Fibroblast of mammary gland (primary cell): ENCODE measurements around the gene NDUFC2.

ENCODE experiments used
- DNase-seq: peaks from one replicate; pipeline ENCODE4 v3.0.0-alpha.2; 2010; ENCODE audit warnings: low read depth
- H3K4me3 ChIP-seq: 2 replicates; pipeline ENCODE4 v1.5.1; 2011; ENCODE audit warnings: low read depth, mild to moderate bottlenecking, low read length, moderate library complexity; ENCODE audit not compliant: control insufficient read depth
- TF ChIP-seq, protein P1 (sequence below): conservative IDR thresholded peaks from 2 replicates; pipeline ENCODE4 v1.5.1; 2011; ENCODE audit warnings: low read depth, low read length, inconsistent platforms; ENCODE audit not compliant: control insufficient read depth, insufficient read depth

Gene NDUFC2

DNA sequence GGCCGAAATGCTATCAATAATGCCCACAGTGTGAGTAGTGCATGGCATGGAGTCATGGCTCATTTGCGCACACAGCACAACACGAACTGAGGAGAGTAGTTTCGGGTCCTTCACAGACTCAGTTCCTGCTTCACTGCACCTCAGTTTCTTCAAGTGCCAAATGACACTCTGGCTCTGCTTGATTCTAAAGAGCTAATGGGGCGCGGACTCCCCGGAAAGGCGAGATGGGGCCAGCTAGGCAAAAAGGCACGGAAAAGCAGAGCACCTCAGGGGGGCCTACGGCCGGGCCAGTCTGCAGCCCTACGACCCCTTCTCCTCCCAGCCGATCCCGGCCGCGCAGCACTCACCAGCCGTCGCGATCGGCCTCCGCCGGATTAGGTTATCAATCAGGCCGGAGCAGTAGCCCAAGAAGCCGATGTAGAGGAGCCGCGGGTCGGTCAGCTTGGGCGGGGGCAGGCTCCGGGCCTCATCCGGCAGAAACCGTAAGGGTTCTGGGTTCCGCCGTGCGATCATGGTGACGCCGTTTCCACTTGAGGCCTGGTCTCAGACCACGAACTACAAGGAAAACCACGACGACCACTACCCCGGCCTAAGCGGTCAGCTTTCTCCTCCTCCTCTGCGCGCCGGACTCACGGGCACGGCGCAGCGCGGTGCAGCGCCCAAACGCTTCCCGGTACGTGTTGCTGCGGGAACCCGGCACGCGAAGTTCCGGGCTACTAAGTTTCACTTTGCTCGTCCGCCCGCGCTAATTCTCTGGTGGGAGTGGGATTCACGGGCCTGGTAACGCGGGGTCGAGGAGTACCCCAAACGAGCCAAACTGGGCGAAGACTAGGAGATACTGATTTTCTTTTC is at the start of gene NDUFC2:
Gene NDUFC2 (minus strand): TSS at position 631 of the 852 bp plus-strand sequence. CDS start 118 bp downstream, at position 513.
- DNase-seq, result peak; percentile 82
- TF ChIP-seq, protein P1, sequence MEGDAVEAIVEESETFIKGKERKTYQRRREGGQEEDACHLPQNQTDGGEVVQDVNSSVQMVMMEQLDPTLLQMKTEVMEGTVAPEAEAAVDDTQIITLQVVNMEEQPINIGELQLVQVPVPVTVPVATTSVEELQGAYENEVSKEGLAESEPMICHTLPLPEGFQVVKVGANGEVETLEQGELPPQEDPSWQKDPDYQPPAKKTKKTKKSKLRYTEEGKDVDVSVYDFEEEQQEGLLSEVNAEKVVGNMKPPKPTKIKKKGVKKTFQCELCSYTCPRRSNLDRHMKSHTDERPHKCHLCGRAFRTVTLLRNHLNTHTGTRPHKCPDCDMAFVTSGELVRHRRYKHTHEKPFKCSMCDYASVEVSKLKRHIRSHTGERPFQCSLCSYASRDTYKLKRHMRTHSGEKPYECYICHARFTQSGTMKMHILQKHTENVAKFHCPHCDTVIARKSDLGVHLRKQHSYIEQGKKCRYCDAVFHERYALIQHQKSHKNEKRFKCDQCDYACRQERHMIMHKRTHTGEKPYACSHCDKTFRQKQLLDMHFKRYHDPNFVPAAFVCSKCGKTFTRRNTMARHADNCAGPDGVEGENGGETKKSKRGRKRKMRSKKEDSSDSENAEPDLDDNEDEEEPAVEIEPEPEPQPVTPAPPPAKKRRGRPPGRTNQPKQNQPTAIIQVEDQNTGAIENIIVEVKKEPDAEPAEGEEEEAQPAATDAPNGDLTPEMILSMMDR, result no peak
- peak within 1 kb of the TSS; percentile 93 for H3K4me3 ChIP-seq

DNA sequence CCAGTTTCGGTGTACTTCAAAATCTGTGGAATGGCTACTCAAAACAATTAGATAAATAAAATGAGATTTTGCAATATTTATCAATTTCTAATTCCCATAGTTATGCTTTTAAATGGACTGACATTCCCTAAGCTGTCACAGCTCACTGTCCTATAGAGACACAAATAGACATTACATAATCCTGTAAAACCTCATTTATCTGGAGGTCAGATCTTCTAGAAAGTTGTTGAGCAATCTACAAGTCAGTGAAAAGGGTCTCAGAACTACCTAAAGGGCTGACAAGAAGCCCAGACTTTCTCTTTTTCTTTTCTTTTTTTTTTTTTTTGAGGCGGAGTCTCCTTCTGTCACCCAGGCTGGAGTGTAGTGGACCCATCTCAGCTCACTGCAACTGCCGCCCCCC is 47.7 kb upstream of the NDUFC2 start:
- H3K4me3 ChIP-seq, result no peak overlapping the region
- no peak for DNase-seq
- TF ChIP-seq, protein P1, result no peak

DNA sequence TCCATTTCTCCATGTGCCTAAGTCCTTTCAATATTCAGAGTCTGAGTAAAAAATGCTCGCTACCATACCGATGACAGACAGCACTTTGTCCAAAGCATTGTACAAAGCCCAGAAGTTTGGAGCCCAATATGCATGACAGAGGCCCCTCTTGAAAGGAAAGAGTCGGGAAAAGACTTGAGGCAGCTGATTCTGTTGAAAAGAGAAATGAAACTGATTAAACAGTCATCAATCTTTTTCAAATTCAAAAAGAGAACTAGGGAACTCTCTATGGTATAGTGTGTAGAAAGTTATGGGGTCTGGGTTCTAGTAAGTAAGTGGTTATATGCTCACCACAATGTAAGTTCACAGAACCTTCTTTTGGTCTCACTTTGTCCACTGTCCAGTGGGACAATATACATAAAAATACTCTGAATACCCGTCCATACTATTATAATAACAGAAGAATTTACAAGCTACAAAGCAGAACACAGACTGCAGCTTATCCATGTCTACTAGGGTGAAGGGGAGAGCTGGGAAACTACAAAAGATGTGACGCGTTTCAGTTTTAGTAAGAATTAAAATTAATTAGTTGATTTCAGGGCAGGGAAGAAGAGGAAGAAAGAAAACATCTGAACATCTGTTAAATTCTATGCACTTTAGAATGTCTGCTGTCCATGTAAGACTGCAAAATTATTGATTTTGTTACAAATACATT is 33.1 kb upstream of the NDUFC2 start:
- TF ChIP-seq, protein P1, result no peak
- no peak for DNase-seq
- no peak overlapping the region for H3K4me3 ChIP-seq

DNA sequence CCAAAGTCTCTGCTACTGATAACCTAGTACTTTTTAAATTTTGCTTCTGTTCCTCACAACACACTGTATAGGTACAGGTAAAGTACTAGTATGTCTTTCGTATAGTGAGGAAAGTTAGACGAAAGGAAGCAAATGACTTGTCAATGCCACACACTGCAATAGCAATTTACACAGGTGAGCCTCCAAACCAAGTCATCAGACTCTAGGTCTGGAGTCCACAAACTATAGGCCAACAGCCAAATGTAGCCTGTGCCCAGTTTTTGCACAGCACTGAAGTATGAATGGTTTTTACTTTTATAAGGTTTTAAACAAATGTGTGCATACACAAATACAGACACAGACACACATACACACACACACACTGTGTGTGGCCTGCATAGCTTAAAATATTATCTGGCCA is 31.6 kb upstream of the NDUFC2 start:
- H3K4me3 ChIP-seq, result no peak overlapping the region
- DNase-seq, result no peak
- TF ChIP-seq, protein P1, result no peak

DNA sequence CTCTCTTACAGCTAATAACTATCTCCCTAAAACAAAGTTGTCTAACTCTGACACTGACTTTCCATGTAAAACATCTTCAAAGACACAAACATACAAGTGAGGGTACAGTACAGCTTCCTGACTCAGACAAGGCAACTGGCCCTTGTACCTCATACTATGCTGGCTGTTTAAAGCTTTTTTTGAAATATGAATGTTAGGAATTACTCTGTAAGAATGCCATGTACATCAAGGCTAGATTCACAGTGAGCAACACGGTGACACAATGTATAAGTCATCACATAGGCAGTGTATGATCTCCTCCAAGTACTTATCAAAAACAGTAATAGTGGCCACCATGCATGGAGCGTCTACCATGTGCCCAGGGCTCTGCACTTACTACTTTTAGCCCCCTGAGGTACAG is 31.2 kb upstream of the NDUFC2 start:
- DNase-seq, result peak; percentile 40
- TF ChIP-seq, protein P1, result no peak
- no peak overlapping the region for H3K4me3 ChIP-seq

DNA sequence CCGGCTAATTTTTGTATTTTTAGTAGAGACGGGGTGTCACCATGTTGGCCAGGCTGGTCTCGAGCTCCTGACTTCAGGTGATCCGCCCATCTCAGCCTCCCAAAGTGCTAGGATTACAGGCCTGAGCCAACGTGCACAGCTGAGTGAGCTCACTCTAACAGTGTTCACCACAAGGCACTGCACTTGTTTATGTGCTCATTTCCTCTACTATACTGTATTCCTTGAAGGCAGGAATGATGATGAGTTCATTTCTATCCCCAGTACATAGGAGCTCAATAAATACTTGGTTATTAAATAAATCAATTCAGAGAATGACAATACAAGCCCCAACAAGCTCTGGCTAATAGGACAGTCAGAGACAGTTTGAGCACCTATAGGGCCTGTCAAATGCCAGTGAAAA is 30.7 kb upstream of the NDUFC2 start:
- H3K4me3 ChIP-seq, result no peak overlapping the region
- TF ChIP-seq, protein P1, result no peak
- no peak for DNase-seq
